ENCODE results near the gene OPHN1. TPM values are rescaled to one million over a fixed set of nuclear protein-coding genes. Genes with fewer than 3 reads are reported as not detected.

Gene OPHN1
- total and polyA plus RNA-seq, 2 experiments from 2014 or later = 4.5 to 5.6 TPM

DNA sequence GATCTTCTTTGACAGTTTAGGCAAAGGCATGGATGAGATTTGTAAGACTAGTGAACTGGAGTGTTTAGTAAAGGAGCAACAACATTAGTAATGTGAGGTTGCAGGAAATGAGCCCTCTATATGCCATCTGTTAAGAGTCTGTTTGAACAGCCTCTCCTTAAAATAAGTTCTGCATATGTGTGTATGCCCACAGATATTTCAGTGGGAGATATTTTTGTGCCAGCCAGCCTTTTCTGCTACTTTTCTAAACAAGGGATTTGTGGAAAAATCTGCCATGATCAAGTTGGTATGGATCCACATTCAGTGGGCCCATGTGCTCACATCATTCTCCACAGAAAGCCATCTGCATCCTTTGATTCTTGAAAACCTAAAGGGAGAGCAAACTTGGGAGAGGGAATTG lies 237.7 kb downstream of the OPHN1 start:
- Histone ChIP-seq H3K9me3 (ENCODE audit: low read depth) (no peaks in the 10 kb centered on the region), H4K20me1 (ENCODE audit: insufficient read depth, poor library complexity, severe bottlenecking) (no peaks in the 10 kb centered on the region), H3K79me2 (no peaks in the 10 kb centered on the region), H3K4me3 (no peak overlapping the region), H3K9me2 (replicated peaks; ENCODE audit: insufficient read depth) (no peaks in the 10 kb centered on the region), H3K27me3 (no peaks in the 10 kb centered on the region), H3K4me2 (no peak overlapping the region), H3K36me3 (replicated peaks; ENCODE audit: insufficient read depth, low read depth) (no peaks in the 10 kb centered on the region), H3K27ac (no peak overlapping the region), H3K4me1 (ENCODE audit: insufficient read depth) (no peaks in the 10 kb centered on the region), H2AFZ (no peak overlapping the region)
- no peak for DNase-seq (ENCODE audit: low spot score)
- TF ChIP-seq EZH2 (IDR thresholded peaks at IDR 0.05; ENCODE audit: borderline replicate concordance) = no peak
- no peak for TF ChIP-seq CTCF (IDR thresholded peaks at IDR 0.05; ENCODE audit: poor library complexity)
- TF ChIP-seq EZH2phosphoT487 (IDR thresholded peaks at IDR 0.05; ENCODE audit: low read depth, severe bottlenecking, unreplicated experiment) = no peak

DNA sequence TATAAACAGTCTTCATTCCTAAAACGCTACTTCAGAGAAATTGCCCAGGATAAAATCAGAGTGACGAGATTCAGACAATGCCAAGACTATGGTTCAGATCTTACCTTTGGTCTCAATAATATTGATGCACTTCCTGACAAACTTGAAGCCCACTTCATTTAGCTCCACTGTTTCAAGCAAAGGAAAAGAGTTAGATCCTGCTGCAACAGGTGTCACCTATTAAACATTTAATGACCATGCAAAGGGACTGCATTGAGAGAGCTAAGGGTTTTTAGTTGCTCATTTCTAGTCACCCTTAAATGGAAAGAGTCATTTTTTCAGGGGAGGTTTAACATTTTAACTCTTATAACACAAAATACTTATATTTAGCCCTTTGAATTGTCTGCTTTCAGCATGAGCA lies 239.5 kb downstream of the OPHN1 start:
- Histone ChIP-seq H3K4me2 (no peak overlapping the region), H3K27ac (no peak overlapping the region), H4K20me1 (ENCODE audit: insufficient read depth, poor library complexity, severe bottlenecking) (no peaks in the 10 kb centered on the region), H3K4me3 (no peak overlapping the region), H3K36me3 (replicated peaks; ENCODE audit: insufficient read depth, low read depth) (no peaks in the 10 kb centered on the region), H3K79me2 (no peaks in the 10 kb centered on the region), H3K9me2 (replicated peaks; ENCODE audit: insufficient read depth) (no peaks in the 10 kb centered on the region), H2AFZ (no peak overlapping the region), H3K4me1 (ENCODE audit: insufficient read depth) (no peaks in the 10 kb centered on the region), H3K9me3 (ENCODE audit: low read depth) (no peaks in the 10 kb centered on the region), H3K27me3 (no peaks in the 10 kb centered on the region)
- no peak for DNase-seq (ENCODE audit: low spot score)
- TF ChIP-seq EZH2phosphoT487 (IDR thresholded peaks at IDR 0.05; ENCODE audit: low read depth, severe bottlenecking, unreplicated experiment) (no peak), EZH2 (IDR thresholded peaks at IDR 0.05; ENCODE audit: borderline replicate concordance) (no peak), CTCF (IDR thresholded peaks at IDR 0.05; ENCODE audit: poor library complexity) (no peak)
- WGBS (ENCODE audit: low lambda C conversion rate, missing lambda C conversion rate) = 82% methylated on average over 2 of the region's 2 CpGs

GRCh38 chrX:68193234-68193633 lies 240.1 kb downstream of the OPHN1 start:
- TF ChIP-seq EZH2 (IDR thresholded peaks at IDR 0.05; ENCODE audit: borderline replicate concordance) (no peak), EZH2phosphoT487 (IDR thresholded peaks at IDR 0.05; ENCODE audit: low read depth, severe bottlenecking, unreplicated experiment) (no peak), CTCF (IDR thresholded peaks at IDR 0.05; ENCODE audit: poor library complexity) (no peak)
- no peak overlapping the region for H3K4me3 ChIP-seq
- DNase-seq (ENCODE audit: low spot score) = no peak
- no peaks in the 10 kb centered on the region for H3K27me3 ChIP-seq
- no peak overlapping the region for H3K27ac ChIP-seq
- H3K9me3 ChIP-seq (ENCODE audit: low read depth) = no peaks in the 10 kb centered on the region
- no peaks in the 10 kb centered on the region for H3K36me3 ChIP-seq (replicated peaks; ENCODE audit: insufficient read depth, low read depth)
- H3K9me2 ChIP-seq (replicated peaks; ENCODE audit: insufficient read depth) = no peaks in the 10 kb centered on the region
- no peak overlapping the region for H2AFZ ChIP-seq
- H3K79me2 ChIP-seq = no peaks in the 10 kb centered on the region
- H3K4me1 ChIP-seq (ENCODE audit: insufficient read depth) = no peaks in the 10 kb centered on the region
- no peak overlapping the region for H3K4me2 ChIP-seq
- no peaks in the 10 kb centered on the region for H4K20me1 ChIP-seq (ENCODE audit: insufficient read depth, poor library complexity, severe bottlenecking)
- WGBS (ENCODE audit: low lambda C conversion rate, missing lambda C conversion rate) = 72% methylated on average over 3 of the region's 3 CpGs

GRCh38 chrX:68190799-68191198 lies 242.5 kb downstream of the OPHN1 start:
- 56% methylated on average over 2 of the region's 2 CpGs for WGBS (ENCODE audit: low lambda C conversion rate, missing lambda C conversion rate)
- DNase-seq (ENCODE audit: low spot score) = no peak
- Histone ChIP-seq H3K36me3 (replicated peaks; ENCODE audit: insufficient read depth, low read depth) (no peaks in the 10 kb centered on the region), H3K27ac (no peak overlapping the region), H3K9me3 (ENCODE audit: low read depth) (no peaks in the 10 kb centered on the region), H4K20me1 (ENCODE audit: insufficient read depth, poor library complexity, severe bottlenecking) (no peaks in the 10 kb centered on the region), H2AFZ (no peak overlapping the region), H3K4me3 (no peak overlapping the region), H3K27me3 (no peaks in the 10 kb centered on the region), H3K4me2 (no peak overlapping the region), H3K79me2 (no peaks in the 10 kb centered on the region), H3K9me2 (replicated peaks; ENCODE audit: insufficient read depth) (no peaks in the 10 kb centered on the region), H3K4me1 (ENCODE audit: insufficient read depth) (no peaks in the 10 kb centered on the region)
- TF ChIP-seq EZH2phosphoT487 (IDR thresholded peaks at IDR 0.05; ENCODE audit: low read depth, severe bottlenecking, unreplicated experiment) (no peak), EZH2 (IDR thresholded peaks at IDR 0.05; ENCODE audit: borderline replicate concordance) (no peak), CTCF (IDR thresholded peaks at IDR 0.05; ENCODE audit: poor library complexity) (no peak)

Data from hepatocyte (in vitro differentiated cells).